ENCODE data around the gene PRDM8.
"Not testable (repeated sequence)": the region's sequence is repeated elsewhere in the genome, so short reads cannot be mapped to it uniquely, and the experiment has no call there.

DNA sequence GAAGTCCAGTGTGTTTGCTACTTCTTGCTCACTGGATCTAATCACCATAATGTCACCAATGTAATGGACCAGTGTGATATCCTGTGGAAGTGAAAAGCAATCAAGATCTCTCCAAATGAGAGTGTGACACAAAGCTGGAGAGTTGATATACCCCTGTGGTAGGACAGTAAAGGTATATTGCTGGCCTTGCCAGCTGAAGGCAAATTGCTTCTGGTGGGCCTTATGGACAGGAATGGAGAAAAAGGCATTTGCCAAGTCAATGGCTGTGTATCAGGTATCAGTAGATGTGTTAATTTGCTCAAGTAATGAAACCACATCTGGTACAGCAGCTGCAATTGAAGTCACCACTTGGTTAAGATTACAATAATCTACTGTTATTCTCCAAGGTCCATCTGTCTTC, 19.5 kb upstream of the PRDM8 start:
- TF ChIP-seq EP300 (IDR thresholded peaks at IDR 0.05); CTCF (IDR thresholded peaks at IDR 0.05); POLR2A (IDR thresholded peaks at IDR 0.05; ENCODE audit: low read depth): not testable (repeated sequence)

Data from esophagus muscularis mucosa (tissue), 4 donors.